HCT116 (cell line): ENCODE results near the gene NCBP2.
"Not testable (repeated sequence)": the region's sequence is repeated elsewhere in the genome, so short reads cannot be mapped to it uniquely, and the experiment has no call there.

Source experiments
- CEBPB ChIP-seq: IDR thresholded peaks from 2 replicates; pipeline ENCODE4 v1.6.1; 2012; ENCODE audit warnings: low read depth
- TF ChIP-seq, protein P1 (sequence below), 3 experiments: fragments of 200-600 bp in 1 of 3; sonication (generic) in 1 of 3; IDR thresholded peaks in 2 of 3; conservative IDR thresholded peaks in 1 of 3; 2 replicates each; pipeline ENCODE4 v1.5.1; 2012 to 2017; ENCODE audit warnings: low read depth in 2 of 3, low read length in 2 of 3, antibody characterized with exemption in 1 of 3, borderline replicate concordance in 1 of 3, control low read depth in 1 of 3, mild to moderate bottlenecking in 1 of 3, mixed read lengths in 1 of 3, mixed run types in 1 of 3, moderate library complexity in 1 of 3; ENCODE audit not compliant: insufficient read depth in 1 of 3

DNA sequence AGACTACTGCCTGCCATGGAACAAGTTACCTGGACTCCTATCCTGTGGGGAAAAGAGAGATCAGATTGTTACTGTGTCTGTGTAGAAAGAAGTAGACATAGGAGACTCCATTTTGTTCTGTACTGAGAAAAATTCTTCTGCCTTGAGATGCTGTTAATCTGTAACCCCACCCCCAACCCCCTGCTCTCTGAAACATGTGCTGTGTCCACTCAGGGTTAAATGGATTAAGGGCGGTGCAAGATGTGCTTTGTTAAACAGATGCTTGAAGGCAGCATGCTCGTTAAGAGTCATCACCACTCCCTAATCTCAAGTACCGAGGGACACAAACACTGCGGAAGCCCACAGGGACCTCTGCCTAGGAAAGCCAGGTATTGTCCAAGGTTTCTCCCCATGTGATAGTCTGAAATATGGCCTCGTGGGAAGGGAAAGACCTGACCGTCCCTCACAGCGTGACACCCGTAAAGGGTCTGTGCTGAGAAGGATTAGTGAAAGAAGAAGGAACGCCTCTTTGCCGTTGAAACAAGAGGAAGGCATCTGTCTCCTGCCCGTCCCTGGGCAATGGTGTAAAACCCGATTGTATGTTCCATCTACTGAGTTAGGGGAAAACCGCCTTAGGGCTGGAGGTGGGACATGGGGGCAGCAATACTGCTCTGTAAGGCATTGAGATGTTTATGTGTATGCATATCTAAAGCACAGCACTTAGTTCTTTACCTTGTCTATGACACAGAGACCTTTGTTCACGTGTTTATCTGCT is 1.9 kb upstream of the NCBP2 start:
- TF ChIP-seq, protein P1, sequence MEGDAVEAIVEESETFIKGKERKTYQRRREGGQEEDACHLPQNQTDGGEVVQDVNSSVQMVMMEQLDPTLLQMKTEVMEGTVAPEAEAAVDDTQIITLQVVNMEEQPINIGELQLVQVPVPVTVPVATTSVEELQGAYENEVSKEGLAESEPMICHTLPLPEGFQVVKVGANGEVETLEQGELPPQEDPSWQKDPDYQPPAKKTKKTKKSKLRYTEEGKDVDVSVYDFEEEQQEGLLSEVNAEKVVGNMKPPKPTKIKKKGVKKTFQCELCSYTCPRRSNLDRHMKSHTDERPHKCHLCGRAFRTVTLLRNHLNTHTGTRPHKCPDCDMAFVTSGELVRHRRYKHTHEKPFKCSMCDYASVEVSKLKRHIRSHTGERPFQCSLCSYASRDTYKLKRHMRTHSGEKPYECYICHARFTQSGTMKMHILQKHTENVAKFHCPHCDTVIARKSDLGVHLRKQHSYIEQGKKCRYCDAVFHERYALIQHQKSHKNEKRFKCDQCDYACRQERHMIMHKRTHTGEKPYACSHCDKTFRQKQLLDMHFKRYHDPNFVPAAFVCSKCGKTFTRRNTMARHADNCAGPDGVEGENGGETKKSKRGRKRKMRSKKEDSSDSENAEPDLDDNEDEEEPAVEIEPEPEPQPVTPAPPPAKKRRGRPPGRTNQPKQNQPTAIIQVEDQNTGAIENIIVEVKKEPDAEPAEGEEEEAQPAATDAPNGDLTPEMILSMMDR (IDR thresholded peaks at IDR 0.05 in 2 of 3, conservative IDR thresholded peaks at IDR 0.05 in 1 of 3; ENCODE audit: borderline replicate concordance in 1 of 3, insufficient read depth in 1 of 3, low read depth in 2 of 3, low read length in 2 of 3), result not testable (repeated sequence)
- TF ChIP-seq CEBPB, result not testable (repeated sequence)
